WTC11 (cell line): ENCODE results near the gene CARMIL1. TPM values are rescaled to one million over a fixed set of nuclear protein-coding genes. Genes with fewer than 3 reads are reported as not detected.

Experiments
- ATAC-seq: fragments of 200-7000 bp; cut with Tn5 transposase; 2 replicates; pipeline ENCODE4 v1.10.0; 2021; ENCODE audit warnings: mild to moderate bottlenecking, moderate library complexity
- CTCF ChIA-PET: fragments of 300-600 bp; sonication (Branson Sonifier 250); formaldehyde crosslinking; loops from one replicate; lab custom pipeline; 2021; ENCODE audit warnings: antibody characterized with exemption; lab: Charles Lee
- POLR2A ChIA-PET: fragments of 350-600 bp; sonication (Branson Sonifier 250); formaldehyde crosslinking; loops from one replicate; lab custom pipeline; 2021; ENCODE audit warnings: antibody characterized with exemption; lab: Charles Lee
- DNase-seq: peaks from one replicate; pipeline ENCODE4 v3.0.0; 2021; ENCODE audit warnings: low spot score
- H3K27ac Mint-ChIP-seq: 2 replicates; pipeline ENCODE4 v1.8.0; 2021; ENCODE audit warnings: mixed read lengths
- H3K27me3 Mint-ChIP-seq: 2 replicates; pipeline ENCODE4 v1.8.0; 2021; ENCODE audit warnings: low read depth, mild to moderate bottlenecking, moderate library complexity, mixed read lengths
- H3K36me3 Mint-ChIP-seq: 2 replicates; pipeline ENCODE4 v1.8.0; 2021; ENCODE audit warnings: mixed read lengths
- H3K4me1 Mint-ChIP-seq: 2 replicates; pipeline ENCODE4 v1.8.0; 2022; ENCODE audit warnings: mixed read lengths
- H3K4me3 Mint-ChIP-seq: 2 replicates; pipeline ENCODE4 v1.8.0; 2021; ENCODE audit warnings: mild to moderate bottlenecking, moderate library complexity, mixed read lengths
- H3K9me3 Mint-ChIP-seq: 2 replicates; pipeline ENCODE4 v1.8.0; 2021; ENCODE audit warnings: mixed read lengths
- ESRRA ChIP-seq: sonication (generic); formaldehyde crosslinking; IDR thresholded peaks from 2 replicates; pipeline ENCODE4 v1.8.1; 2022; ENCODE audit warnings: mild to moderate bottlenecking, missing genetic modification reagents, borderline replicate concordance
- FOXP1 ChIP-seq: sonication (generic); formaldehyde crosslinking; IDR thresholded peaks from 2 replicates; pipeline ENCODE4 v1.8.0; 2022; ENCODE audit warnings: missing genetic modification reagents, mild to moderate bottlenecking, moderate library complexity, borderline replicate concordance
- GABPB1 ChIP-seq: sonication (generic); formaldehyde crosslinking; IDR thresholded peaks from 2 replicates; pipeline ENCODE4 v1.8.1; 2023; ENCODE audit warnings: mild to moderate bottlenecking, missing genetic modification reagents
- KAT7 ChIP-seq: sonication (generic); formaldehyde crosslinking; IDR thresholded peaks from 2 replicates; pipeline ENCODE4 v1.8.1; 2023; ENCODE audit warnings: missing genetic modification reagents, mild to moderate bottlenecking, borderline replicate concordance
- SMAD3 ChIP-seq: sonication (generic); formaldehyde crosslinking; IDR thresholded peaks from 2 replicates; pipeline ENCODE4 v1.8.0; 2022; ENCODE audit warnings: missing genetic modification reagents, mild to moderate bottlenecking, borderline replicate concordance
- SOX15 ChIP-seq: fragments of 250-450 bp; sonication (Bioruptor Pico); IDR thresholded peaks from 2 replicates; pipeline ENCODE4 v1.9.0; 2021; ENCODE audit warnings: mild to moderate bottlenecking
- STAT6 ChIP-seq: sonication (generic); formaldehyde crosslinking; conservative IDR thresholded peaks from 2 replicates; pipeline ENCODE4 v1.8.1; 2023; ENCODE audit warnings: mild to moderate bottlenecking, low read depth, missing genetic modification reagents, moderate library complexity
- TEAD4 ChIP-seq: sonication (generic); formaldehyde crosslinking; IDR thresholded peaks from 2 replicates; pipeline ENCODE4 v1.8.0; 2022; ENCODE audit warnings: mild to moderate bottlenecking, missing genetic modification reagents
- ZMAT4 ChIP-seq: fragments of 250-450 bp; sonication (Bioruptor Pico); IDR thresholded peaks from 2 replicates; pipeline ENCODE4 v1.9.0; 2021; ENCODE audit warnings: mild to moderate bottlenecking
- ZNF317 ChIP-seq: sonication (generic); formaldehyde crosslinking; IDR thresholded peaks from 2 replicates; pipeline ENCODE4 v1.8.1; 2023; ENCODE audit warnings: low read depth, mild to moderate bottlenecking, moderate library complexity, missing genetic modification reagents, borderline replicate concordance
- ZNF423 ChIP-seq: fragments of 250-450 bp; sonication (Bioruptor Pico); IDR thresholded peaks from 2 replicates; pipeline ENCODE4 v2.1.2; 2022; ENCODE audit warnings: mild to moderate bottlenecking, moderate library complexity
- ZNF425 ChIP-seq: fragments of 250-450 bp; sonication (Bioruptor Pico); conservative IDR thresholded peaks from 2 replicates; pipeline ENCODE4 v1.9.0; 2021; ENCODE audit warnings: mild to moderate bottlenecking
- total RNA-seq: library from RNA; stranded (reverse); gene quantifications from 3 replicates; pipeline ENCODE4 v1.2.3, GENCODE V29; 2021

Gene CARMIL1
- total RNA-seq, 1 experiment from 2014 or later: 36.2 TPM

GRCh38 chr6:25506020-25506419, 226.8 kb downstream of the CARMIL1 start:
- H3K4me3 Mint-ChIP-seq: no peak overlapping the region
- H3K9me3 Mint-ChIP-seq: no peaks in the 10 kb centered on the region
- TF ChIP-seq SMAD3 (CRISPR knock-in tag) (no peak), ZMAT4 (CRISPR knock-in tag) (no peak), GABPB1 (CRISPR knock-in tag) (no peak), KAT7 (CRISPR knock-in tag) (no peak), ESRRA (CRISPR knock-in tag) (no peak), STAT6 (CRISPR knock-in tag) (no peak)
- H3K27me3 Mint-ChIP-seq: no peaks in the 10 kb centered on the region
- CTCF ChIA-PET: interaction anchor here (1.1 to 2.9 kb wide), 3 partner anchors 16 to 283 kb away, joined by 4 to 14 read pairs (median 4); no protein-coding TSS in a partner anchor
- DNase-seq: no peak
- ATAC-seq: no peak
- peaks cover 14% of the 10 kb centered on the region for H3K4me1 Mint-ChIP-seq
- peaks cover 3% of the 10 kb centered on the region for H3K36me3 Mint-ChIP-seq
- H3K27ac Mint-ChIP-seq: no peak overlapping the region
- POLR2A ChIA-PET: no interaction called here

- no peak for DNase-seq
- H3K4me3 Mint-ChIP-seq: no peak overlapping the region
Measured at GRCh38 chr6:25508051-25508450, 228.9 kb downstream of the CARMIL1 start.

GRCh38 chr6:25511376-25511775, 232.2 kb downstream of the CARMIL1 start:
- TF ChIP-seq TEAD4 (no peak), FOXP1 (CRISPR knock-in tag) (no peak)
- Mint-ChIP-seq H3K36me3 (peaks cover 6% of the 10 kb centered on the region), H3K9me3 (no peaks in the 10 kb centered on the region), H3K27ac (no peak overlapping the region), H3K4me1 (0 out of 2 replicates have a peak, but pooled peaks cover 3% of the 10 kb centered on the region), H3K27me3 (no peaks in the 10 kb centered on the region), H3K4me3 (no peak overlapping the region)
- no peak for ATAC-seq
- CTCF ChIA-PET: interaction anchor here (1.3 kb wide), 1 partner anchor 169 kb away, joined by 3 read pairs; no protein-coding TSS in a partner anchor
- no peak for DNase-seq
- POLR2A ChIA-PET: no interaction called here

More at GRCh38 chr6:25508051-25508450, 228.9 kb downstream of the CARMIL1 start:
- Mint-ChIP-seq H3K36me3 (no peaks in the 10 kb centered on the region), H3K4me1 (peaks cover 14% of the 10 kb centered on the region), H3K9me3 (no peaks in the 10 kb centered on the region), H3K27me3 (no peaks in the 10 kb centered on the region), H3K27ac (no peak overlapping the region)
- CTCF ChIA-PET: interaction anchor here (1.0 to 2.1 kb wide), 2 partner anchors 230 to 242 kb away, joined by 3 to 10 read pairs; no protein-coding TSS in a partner anchor
- no peak for TF ChIP-seq ZNF423 (CRISPR knock-in tag)
- POLR2A ChIA-PET: no interaction called here
- ATAC-seq: no peak

- TF ChIP-seq ZNF423 (CRISPR knock-in tag) (no peak), ZNF317 (CRISPR knock-in tag) (peak; percentile 76; the same call in 1 of the 2 replicates), ZNF425 (CRISPR knock-in tag) (no peak), SOX15 (CRISPR knock-in tag) (no peak)
- no peaks in the 10 kb centered on the region for H3K9me3 Mint-ChIP-seq
- no peaks in the 10 kb centered on the region for H3K27me3 Mint-ChIP-seq
- H3K27ac Mint-ChIP-seq: no peak overlapping the region
- ChIA-PET CTCF (no interaction called here), POLR2A (no interaction called here)
- H3K36me3 Mint-ChIP-seq: peaks cover 11% of the 10 kb centered on the region
- H3K4me1 Mint-ChIP-seq: no peaks in the 10 kb centered on the region
- ATAC-seq (no peak), DNase-seq (no peak)
- no peak overlapping the region for H3K4me3 Mint-ChIP-seq
Measured at GRCh38 chr6:25512560-25512959, 233.4 kb downstream of the CARMIL1 start.
